GM10266 (cell line): Measurements from ENCODE around the gene AP3S2.

Experiments used
- DNase-seq: peaks from one replicate; pipeline ENCODE4 v3.0.0; 2012; ENCODE audit errors: extremely low spot score
- CTCF ChIP-seq: IDR thresholded peaks from 2 replicates; pipeline ENCODE4 v1.5.1; 2012; ENCODE audit warnings: mild to moderate bottlenecking, low read depth; ENCODE audit not compliant: control insufficient read depth, insufficient read depth; ENCODE audit errors: missing control alignments

Gene AP3S2

GRCh38 chr15:89807689-89808088, 86.1 kb downstream of the AP3S2 start:
- no peak for DNase-seq
- TF ChIP-seq CTCF: no peak

GRCh38 chr15:89806559-89807550, 86.9 kb downstream of the AP3S2 start:
- DNase-seq: no peak
- no peak for TF ChIP-seq CTCF

- DNase-seq: no peak
- no peak for TF ChIP-seq CTCF
These were observed 87.6 kb downstream of the AP3S2 start for GRCh38 chr15:89806210-89806558.

- TF ChIP-seq CTCF: no peak
- no peak for DNase-seq
These were observed 88.3 kb downstream of the AP3S2 start for GRCh38 chr15:89805241-89806209.

- DNase-seq: no peak
- no peak for TF ChIP-seq CTCF
These were observed 89.6 kb downstream of the AP3S2 start for GRCh38 chr15:89803941-89804800.

- DNase-seq: no peak
- TF ChIP-seq CTCF: no peak
These were observed 90.6 kb downstream of the AP3S2 start for GRCh38 chr15:89802986-89803824.
